GM19455 (cell line): ENCODE measurements around the gene MAP4K2.

ENCODE experiments used
- ATAC-seq: cut with Tn5 transposase; IDR thresholded peaks from one replicate; pipeline ENCODE4 v1.9.1; 2021; ENCODE audit not compliant: unreplicated experiment

MAP4K2 gene

GRCh38 chr11:64755681-64756361, 47.2 kb downstream of the MAP4K2 start:
- no peak for ATAC-seq

GRCh38 chr11:64754919-64755662, 47.9 kb downstream of the MAP4K2 start:
- ATAC-seq = no peak

DNA sequence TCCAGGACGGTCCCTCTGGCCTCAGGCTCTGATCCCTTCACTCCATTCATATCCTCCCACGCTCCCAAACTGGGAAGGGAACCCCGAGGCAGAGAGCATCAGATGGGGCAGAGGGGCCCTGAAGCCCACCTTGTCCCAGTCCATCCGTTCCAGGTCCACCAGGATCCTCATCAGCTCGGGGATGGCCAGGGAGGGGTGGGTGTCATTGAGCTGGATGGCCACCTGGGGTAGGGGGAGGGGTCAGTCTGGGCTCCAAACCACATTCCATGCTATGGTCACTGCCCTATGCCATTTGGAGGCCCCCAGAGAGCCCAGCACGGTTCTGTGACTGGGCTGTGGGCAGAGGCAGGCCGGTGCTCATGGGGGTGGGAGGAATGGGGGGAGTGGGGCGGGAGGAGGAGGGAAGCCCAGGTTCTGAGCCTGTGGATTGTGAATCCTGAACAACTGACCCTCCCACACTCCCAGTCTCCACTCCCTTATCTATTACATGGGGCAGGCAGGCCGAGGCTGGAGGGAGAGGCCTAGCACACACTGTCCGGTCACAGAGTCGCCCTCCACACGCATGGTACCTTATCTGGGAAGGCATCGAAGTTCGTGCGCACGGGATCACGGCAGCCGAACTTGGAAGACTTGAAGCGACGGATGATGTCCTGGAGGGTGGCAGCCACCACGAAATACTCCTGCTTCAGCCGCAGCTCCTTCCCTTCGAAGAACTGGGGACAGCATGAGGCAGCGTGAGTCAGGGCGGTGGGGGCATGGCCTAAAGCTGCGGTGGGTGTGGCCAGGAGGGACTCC, 48.7 kb downstream of the MAP4K2 start:
- ATAC-seq = no peak

DNA sequence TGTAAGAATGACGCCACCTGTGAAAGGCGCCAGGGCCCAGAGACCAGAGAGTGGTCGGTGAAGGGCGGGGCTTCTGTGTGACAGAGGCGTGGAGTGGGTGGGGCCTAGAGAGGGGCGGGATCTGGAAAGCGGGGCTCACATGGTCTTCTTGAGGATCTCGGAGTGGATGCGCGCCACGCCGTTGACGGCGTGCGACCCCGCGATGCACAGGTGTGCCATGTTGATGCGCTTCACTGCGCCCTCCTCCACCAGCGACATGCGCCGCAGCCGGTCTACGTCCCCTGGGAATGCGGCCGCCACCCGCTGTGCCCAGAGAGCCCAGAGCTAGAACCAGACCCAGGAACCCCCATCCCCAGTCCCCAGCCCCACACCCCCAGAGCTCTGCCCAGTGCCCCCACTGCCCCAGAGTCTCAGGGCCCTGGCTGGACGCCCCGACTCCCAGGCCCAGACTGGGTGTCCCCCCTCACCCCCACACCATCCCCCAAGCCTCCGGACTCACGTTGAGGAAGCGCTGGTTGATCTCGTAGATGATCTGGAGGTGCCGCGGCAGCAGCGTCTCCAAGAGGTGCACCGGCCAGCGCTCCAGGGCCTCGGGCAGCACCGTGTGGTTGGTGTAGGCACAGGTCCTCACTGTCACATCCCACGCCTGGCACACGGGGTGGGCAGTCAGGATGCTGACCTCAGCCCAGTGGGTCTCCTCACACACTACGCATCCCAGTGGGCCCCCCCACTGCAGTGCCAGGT, 49.5 kb downstream of the MAP4K2 start:
- ATAC-seq = no peak

- ATAC-seq = no peak
Measured at GRCh38 chr11:64753019-64753379, 50.0 kb downstream of the MAP4K2 start.

- ATAC-seq = no peak
Measured at GRCh38 chr11:64752175-64752970, 50.6 kb downstream of the MAP4K2 start.

DNA sequence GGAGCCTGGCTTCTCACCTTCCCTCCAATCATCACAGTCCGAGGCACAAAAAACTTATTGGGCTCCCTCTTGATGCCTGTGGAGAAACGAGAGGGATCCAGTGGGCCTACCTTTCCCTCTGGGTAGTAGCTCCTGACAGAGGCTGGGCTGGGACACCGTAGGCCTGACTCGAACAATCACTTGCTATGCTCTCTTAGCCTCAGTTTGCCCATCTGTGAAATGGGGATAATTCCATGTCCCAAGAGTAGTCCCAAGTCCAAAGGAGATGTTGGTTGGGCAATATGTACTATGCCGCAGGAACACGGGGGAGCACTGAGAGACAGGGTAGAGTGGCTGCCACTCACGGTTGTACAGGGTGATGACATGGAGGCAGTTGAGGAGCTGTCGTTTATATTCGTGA, 51.4 kb downstream of the MAP4K2 start:
- no peak for ATAC-seq

DNA sequence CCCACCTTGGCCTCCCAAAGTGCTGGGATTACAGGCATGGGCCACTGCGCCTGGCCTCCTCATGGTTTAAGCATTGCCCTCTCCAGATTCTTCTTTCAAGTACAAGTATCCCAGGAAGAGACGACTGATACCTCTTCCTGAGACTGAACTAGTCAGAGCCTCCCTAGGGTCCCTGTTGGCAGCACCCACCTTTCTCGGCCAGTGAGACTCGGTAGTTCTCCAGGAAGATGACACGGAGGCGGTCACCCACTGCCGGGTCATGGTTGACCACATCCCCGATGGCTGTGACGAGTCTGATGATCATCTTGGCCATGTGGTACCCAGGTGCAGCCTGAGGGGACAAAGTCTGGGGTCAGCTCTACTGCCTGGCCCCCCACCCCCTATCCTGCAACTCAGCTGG, 51.9 kb downstream of the MAP4K2 start:
- no peak for ATAC-seq

GRCh38 chr11:64750361-64751054, 52.5 kb downstream of the MAP4K2 start:
- no peak for ATAC-seq

DNA sequence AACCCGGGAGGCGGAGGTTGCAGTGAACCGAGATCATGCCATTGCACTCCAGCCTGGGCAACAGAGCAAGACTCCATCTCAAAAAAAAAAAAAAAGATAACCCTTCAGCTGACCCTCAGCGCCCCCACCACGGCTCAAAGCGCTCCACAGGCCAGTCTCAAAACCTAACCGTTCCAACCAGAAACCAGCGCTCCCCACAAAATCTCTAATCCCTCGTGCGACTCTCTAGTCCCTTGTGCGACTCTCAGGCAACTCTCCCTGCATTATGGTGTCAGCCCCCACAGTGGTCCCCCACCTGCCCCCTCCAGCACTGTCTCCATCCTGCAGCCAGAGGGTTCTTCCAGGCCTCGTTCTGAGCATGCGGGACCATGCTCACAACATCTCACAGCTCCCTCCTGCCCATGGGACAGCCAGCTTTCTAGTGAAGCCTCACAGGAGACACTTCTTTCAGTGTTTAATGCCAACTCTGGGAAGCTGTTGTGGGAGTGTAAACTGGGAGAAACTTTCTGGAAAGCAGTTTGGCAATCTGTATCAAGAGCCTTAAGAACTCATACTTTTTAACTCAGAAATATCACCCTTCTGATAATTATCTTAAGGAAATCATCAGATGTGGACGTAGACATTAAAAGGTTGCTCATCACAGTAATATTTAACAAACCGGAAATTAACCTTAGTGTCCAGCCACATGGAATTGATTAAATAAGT, 54.9 kb downstream of the MAP4K2 start:
- no peak for ATAC-seq

DNA sequence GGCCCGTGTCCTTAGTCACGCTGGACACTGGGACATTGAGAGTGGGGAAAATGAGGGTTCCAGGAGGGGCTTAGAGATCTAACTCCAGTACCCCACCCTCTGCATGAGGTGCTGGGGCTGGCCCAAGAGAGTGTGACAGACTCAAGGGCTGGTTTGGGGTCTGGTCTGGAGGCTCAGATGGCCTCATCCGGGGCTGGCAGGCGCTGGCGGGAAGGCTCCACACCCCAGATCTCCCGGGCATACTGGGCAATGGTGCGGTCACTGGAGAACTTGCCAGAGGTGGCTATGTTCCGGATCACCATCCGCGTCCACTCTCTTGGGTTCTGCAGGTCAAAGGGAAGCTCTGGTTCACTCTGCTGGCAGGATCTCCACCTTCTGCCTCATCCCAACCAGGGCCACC, 56.5 kb downstream of the MAP4K2 start:
- ATAC-seq = no peak

GRCh38 chr11:64745521-64746328, 57.3 kb downstream of the MAP4K2 start:
- no peak for ATAC-seq

GRCh38 chr11:64745189-64745520, 57.9 kb downstream of the MAP4K2 start:
- no peak for ATAC-seq

- ATAC-seq = no peak
Measured at GRCh38 chr11:64744544-64745188, 58.3 kb downstream of the MAP4K2 start.

DNA sequence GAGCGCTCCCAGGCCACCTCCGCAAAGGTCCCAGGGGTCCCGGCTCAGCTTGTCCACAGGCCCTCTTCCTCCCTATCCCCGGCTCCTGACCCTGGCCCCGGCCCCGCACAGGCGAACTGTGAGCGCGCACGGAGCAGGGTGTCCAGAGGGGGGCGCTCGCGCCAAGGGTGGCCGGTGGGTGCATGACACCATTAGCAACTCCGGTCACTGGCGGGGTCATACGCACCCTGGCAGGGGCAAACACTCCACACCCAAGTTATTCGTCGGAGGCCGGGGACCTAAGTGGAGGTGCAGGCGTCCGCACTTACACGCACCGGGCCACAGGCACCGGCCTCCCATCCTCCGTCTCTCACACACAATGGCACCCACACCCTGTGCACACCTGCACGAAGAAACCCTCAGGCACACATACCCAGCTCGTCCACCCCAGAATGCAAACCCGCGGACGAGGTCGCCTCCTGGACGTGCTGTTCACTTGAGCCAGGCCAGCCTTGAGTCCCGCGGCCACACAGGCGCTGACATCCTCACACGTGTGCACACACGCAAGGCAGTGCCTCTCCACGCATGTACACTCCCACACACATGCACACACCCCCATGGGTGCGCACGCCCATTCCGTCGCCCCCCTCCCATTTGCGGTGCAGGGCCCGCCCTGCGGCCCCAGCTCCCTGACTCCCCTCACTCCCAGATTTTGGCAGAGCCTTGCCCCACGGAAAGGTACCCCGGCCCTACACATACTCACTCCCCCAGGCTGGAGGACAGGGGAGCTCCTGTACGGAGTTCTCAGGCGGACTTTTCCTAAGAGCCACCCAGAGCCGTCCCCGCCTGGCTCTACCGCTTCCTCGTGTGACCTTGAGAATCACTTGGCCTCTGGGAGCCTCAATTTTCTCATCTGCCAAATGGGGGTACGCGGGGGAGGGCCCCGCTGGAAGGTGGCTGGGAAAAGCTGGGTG, 59.1 kb downstream of the MAP4K2 start, which contains the start of gene RASGRP2:
Gene RASGRP2 (minus strand): TSS at position 552 of the 953 bp plus-strand sequence. CDS start 1,276 bp downstream, outside the sequence.
- ATAC-seq = no peak

- ATAC-seq = no peak
Measured at GRCh38 chr11:64742889-64743590, 60.0 kb downstream of the MAP4K2 start.
